ACHN (cell line): ENCODE data around the gene MRPL30.
"Not testable (repeated sequence)": the region's sequence is repeated elsewhere in the genome, so short reads cannot be mapped to it uniquely, and the experiment has no call there.

Experiments
- DNase-seq: peaks from one replicate; pipeline ENCODE4 v3.0.0-alpha.2; 2015
- in situ Hi-C: cut with HindIII; loops from 2 replicates; pipeline ENCODE4 v1.10.0; 2017; ENCODE audit warnings: low sequenced_read_pairs, low pct_ligation_motif_present, low pct_unique_long_range_greater_than_20kb

MRPL30 gene

GRCh38 chr2:99171377-99172140 is 9.4 kb upstream of the MRPL30 start:
- in situ Hi-C loops: no loop called here
- no peak for DNase-seq

- in situ Hi-C loops: no loop called here
- peak; percentile 28 for DNase-seq
These were observed 628 bp downstream of the MRPL30 start for GRCh38 chr2:99181624-99182000.

- DNase-seq: no peak
- in situ Hi-C loops: no loop called here
These were observed 2.0 kb downstream of the MRPL30 start for GRCh38 chr2:99183025-99183424.

- DNase-seq: no peak
- in situ Hi-C loops: no loop called here
These were observed 3.8 kb downstream of the MRPL30 start for GRCh38 chr2:99184811-99185210.

- in situ Hi-C loops: no loop called here
- DNase-seq: no peak
These were observed 6.0 kb downstream of the MRPL30 start for GRCh38 chr2:99187011-99187410.

GRCh38 chr2:99188357-99188756 is 7.4 kb downstream of the MRPL30 start:
- in situ Hi-C loops: no loop called here
- no peak for DNase-seq

- in situ Hi-C loops: no loop called here
These were observed 9.6 kb downstream of the MRPL30 start for GRCh38 chr2:99190548-99190947.

GRCh38 chr2:99192364-99192763 is 11.4 kb downstream of the MRPL30 start:
- DNase-seq, in situ Hi-C loops: not testable (repeated sequence)

More at GRCh38 chr2:99190548-99190947, 9.6 kb downstream of the MRPL30 start:
- no peak for DNase-seq

- in situ Hi-C loops: no loop called here
- no peak for DNase-seq
These were observed 17.3 kb downstream of the MRPL30 start for GRCh38 chr2:99198103-99198841.

GRCh38 chr2:99200076-99200800 is 19.3 kb downstream of the MRPL30 start:
- in situ Hi-C loops: no loop called here
- DNase-seq: no peak

GRCh38 chr2:99201959-99202678 is 21.1 kb downstream of the MRPL30 start:
- DNase-seq: no peak
- in situ Hi-C loops: no loop called here

GRCh38 chr2:99205491-99205890 is 24.5 kb downstream of the MRPL30 start:
- peak; percentile 89 for DNase-seq
- in situ Hi-C loops: no loop called here

- DNase-seq: no peak
- in situ Hi-C loops: no loop called here
These were observed 35.1 kb downstream of the MRPL30 start for GRCh38 chr2:99216096-99216495.

GRCh38 chr2:99217929-99218501 is 37.0 kb downstream of the MRPL30 start:
- no peak for DNase-seq
- in situ Hi-C loops: no loop called here

GRCh38 chr2:99233177-99233576 is 52.2 kb downstream of the MRPL30 start:
- DNase-seq, in situ Hi-C loops: not testable (repeated sequence)

- in situ Hi-C loops: no loop called here
- DNase-seq: no peak
These were observed 57.6 kb downstream of the MRPL30 start for GRCh38 chr2:99238599-99238998.

- in situ Hi-C loops: no loop called here
These were observed 59.4 kb downstream of the MRPL30 start for GRCh38 chr2:99240431-99240830.

GRCh38 chr2:99242151-99242550 is 61.2 kb downstream of the MRPL30 start:
- in situ Hi-C loops: no loop called here
- no peak for DNase-seq

More at GRCh38 chr2:99240431-99240830, 59.4 kb downstream of the MRPL30 start:
- DNase-seq: no peak
